Measurements from ENCODE around the gene STX1B.
"Not testable (repeated sequence)": the region's sequence is repeated elsewhere in the genome, so short reads cannot be mapped to it uniquely, and the experiment has no call there.

STX1B gene

GRCh38 chr16:31010585-31011325 is at the start of gene STX1B:
Gene STX1B (minus strand): TSS chr16:31010638. CDS start chr16:31010396, 242 bp downstream.
- no peak for DNase-seq

DNA sequence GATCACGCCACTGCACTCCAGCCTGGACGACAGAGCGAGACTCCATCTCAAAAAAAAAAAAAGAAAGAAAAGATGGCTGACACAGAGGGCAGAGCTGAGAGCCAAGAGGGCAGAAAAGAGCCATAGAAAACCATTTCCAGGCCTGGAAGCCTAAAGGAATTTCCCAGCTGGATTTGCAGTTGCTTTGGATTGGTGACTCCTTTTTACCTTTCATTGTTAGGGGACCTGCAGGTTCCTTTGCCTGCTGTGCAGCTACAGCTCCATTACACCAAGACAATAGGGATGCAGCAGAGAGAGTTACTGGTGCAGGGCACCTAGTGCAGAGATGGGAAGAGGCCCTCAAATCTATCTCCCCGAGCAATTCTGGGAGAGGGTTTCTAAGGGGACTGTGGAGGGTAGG is 45.2 kb upstream of the STX1B start:
- DNase-seq: no peak

DNA sequence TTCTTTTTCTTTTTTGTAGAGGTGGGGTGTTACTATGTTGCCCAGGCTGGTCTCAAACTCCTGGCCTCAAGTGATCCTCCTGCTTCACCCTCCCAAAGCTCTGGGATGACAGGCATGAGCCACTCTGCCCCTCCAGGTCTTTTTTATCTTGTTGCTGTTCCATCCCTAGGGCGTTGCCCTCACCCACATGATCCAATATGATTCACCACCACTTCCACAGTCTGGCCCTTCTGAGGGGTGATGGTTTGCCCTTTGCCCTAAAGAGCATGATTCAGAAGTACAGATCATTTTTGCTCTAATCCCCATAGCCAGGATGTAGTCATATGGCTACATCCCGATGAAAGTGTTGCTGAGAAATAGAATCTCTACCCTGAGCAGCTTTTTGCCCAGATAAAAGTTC is 41.7 kb upstream of the STX1B start:
- DNase-seq: no peak

DNA sequence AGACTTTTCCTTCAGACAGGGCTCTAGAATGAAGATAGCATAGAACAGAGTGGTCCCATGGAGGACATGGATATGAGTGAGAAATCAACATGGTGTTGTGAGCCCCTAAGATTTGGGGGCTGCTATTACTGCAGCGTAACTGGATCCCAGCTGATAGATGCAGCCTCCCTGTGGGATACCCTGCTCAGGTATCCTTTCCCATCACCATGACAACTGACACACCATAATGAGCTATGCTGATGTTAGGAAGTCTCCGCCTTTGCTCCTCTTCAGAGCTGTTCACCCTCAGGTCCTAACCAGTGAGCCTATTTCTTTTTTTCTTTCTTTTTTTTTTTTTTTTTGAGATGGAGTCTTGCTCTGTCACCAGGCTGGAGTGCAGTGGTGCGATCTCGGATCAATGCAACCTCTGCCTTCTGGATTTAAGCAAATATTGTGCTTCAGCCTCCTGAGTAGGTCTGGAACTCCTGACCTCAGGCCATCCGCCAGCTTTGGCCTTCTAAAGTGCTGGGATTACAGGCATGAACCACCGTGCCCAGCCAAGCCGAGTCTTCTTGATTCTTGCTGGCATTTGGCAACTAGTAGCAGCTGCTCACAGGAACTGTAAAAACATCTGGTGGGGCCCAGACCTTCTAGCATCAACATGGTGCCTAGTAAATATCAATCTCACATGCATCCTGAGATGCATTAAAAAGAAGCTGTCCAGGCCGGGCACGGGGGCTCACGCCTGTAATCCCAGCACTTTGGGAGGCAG is 40.0 kb upstream of the STX1B start:
- DNase-seq: no peak

DNA sequence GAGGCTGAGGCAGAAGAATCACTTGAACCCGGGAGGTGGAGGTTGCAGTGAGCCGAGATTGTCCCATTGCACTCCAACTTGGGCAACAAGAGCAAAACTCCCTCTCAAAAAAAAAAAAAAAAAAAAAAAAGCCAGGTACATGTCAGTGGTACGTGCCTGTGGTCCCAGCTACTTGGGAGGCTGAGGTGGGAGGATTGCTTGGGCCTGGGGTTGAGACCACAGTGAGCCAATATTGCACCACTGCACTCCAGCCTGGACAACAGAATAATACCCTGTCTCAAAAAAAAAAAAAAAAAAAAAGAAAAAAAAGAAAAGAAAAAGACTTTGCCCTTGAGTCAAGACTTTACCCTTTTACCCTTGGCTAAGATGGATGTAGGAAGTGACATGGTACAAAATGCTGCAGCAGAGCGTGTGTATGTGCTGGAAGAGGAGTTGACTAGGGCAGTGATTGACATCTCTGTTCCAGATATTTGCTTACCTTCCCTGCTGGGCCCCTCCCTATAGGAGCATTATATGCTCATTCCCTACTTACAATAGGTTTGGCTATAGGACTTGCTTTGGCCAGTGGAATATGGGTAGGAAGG is 33.6 kb upstream of the STX1B start:
- no peak for DNase-seq

DNA sequence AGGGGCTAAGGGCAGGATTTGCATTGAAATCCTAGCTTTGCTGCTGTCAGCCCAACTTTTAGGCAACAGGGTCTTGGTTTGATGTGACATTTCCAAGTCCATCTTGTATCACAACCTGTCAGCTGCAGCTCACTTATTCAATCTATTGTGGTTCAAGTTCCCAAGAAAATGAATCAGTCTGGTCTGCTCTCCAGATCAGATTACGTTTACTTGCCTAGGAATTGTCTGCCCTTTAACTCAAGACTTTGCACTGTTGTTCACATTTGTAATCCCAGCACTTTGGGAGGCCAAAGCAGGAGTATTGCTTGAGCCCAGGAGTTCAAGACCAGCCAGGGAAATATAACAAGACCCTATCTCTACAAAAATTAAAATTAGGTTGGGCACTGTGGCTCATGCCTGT is 32.9 kb upstream of the STX1B start:
- DNase-seq: no peak

- no peak for DNase-seq
Measured at GRCh38 chr16:31042866-31043265, 32.4 kb upstream of the STX1B start.

GRCh38 chr16:31038993-31039392 is 28.6 kb upstream of the STX1B start:
- no peak for DNase-seq

DNA sequence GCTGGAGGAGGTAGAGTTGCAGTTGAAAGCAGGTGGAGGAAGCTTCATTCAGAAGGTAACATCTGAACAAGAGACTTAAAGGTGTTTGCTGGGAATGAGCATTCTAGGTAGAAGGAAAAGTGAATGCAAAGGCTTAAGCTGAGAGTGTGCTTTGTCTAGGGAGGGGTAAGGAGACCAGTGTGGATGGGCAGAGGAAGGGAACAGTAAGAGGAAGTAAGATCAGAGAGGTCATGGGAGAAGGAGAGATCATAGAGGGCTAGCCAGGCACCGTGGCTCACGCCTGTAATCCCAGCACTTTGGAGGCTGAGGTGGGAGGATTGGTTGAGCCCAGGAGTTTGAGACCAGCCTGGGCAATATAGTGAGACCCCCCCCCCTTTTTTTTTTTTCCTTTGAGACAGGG is 26.3 kb upstream of the STX1B start:
- DNase-seq: no peak

DNA sequence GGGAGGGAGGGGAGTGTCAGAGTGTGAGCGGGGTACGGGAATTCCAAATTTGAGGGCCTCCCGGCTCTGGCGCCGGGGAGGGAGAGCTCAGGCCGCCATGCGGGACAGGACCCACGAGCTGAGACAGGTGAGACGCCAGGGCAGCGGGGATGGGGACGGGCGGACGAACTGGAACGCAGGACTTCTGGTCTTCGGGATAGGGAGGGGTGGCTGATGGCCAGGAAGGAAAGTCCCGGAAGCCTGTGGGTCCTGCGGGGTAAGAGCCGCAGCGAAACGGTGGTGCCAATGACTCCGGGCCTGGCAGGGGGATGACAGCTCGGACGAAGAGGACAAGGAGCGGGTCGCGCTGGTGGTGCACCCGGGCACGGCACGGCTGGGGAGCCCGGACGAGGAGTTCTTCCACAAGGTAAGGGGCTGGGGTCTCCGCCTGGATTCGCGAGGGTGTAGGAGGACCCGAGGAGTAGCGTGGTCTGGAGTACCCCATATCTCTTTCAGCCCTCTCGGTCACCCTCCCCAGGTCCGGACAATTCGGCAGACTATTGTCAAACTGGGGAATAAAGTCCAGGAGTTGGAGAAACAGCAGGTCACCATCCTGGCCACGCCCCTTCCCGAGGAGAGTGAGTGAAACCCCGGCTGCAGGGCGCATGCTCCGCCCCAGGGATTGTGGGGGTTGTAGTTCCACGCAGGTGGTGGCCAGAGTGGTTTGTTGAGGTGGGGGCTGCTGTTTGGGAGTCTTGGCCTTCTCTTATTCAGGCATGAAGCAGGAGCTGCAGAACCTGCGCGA is 23.5 kb upstream of the STX1B start:
- DNase-seq: peak; percentile 91

- peak; percentile 99 for DNase-seq
Measured at GRCh38 chr16:31032736-31033708, 22.6 kb upstream of the STX1B start, which contains the start of gene STX4. Gene STX4 (plus strand): TSS chr16:31033558. CDS start chr16:31033806, 248 bp downstream.

- DNase-seq: no peak
Measured at GRCh38 chr16:31031276-31031675, 20.8 kb upstream of the STX1B start.

DNA sequence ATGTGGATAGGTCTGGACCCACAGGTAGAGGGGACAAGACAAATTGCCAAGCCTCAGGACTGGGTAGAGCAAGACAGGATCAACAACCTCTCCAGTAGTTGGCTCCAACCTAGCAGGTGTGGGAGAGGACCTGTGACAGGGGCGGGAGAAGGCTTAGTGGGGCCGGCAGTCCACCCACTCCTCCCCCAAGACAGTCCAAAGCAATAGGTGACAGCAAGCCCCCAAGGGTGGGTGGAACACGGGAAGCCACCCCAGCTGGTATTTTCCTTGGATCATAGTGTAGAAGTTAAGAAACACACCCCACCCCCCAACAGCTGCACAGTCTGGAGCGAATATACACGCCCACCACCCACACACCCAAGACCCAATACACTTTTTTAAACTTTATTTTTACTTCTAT is 18.8 kb upstream of the STX1B start:
- no peak for DNase-seq

GRCh38 chr16:31025339-31025738 is 14.9 kb upstream of the STX1B start:
- no peak for DNase-seq

DNA sequence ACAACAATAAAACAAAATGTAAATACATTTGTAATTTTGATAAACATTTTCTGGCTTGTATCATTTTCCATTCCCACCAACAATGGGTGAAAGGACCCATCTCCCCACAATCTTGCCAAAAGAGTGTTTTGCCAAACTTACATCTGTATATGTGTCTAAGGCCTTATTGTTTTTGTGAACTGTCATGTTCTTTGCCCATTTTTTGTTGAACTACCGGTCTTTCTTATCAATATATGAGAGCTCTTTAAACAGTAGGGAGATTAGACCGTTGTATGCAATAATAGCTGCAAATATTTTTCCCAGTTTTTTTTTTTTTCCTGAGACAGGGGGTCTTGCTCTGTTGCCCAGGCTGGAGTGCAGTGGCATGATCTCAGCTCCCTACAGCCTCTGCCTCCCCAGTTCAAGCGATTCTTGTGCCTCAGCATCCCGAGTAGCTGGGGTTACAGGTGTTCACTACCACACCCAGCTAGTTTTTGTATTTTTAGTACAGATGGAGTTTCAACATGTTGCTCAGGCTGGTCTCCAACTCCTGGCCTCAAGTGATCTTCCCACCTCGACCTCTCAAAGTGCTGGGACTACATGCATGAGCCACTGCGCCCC is 13.3 kb upstream of the STX1B start:
- DNase-seq: no peak

DNA sequence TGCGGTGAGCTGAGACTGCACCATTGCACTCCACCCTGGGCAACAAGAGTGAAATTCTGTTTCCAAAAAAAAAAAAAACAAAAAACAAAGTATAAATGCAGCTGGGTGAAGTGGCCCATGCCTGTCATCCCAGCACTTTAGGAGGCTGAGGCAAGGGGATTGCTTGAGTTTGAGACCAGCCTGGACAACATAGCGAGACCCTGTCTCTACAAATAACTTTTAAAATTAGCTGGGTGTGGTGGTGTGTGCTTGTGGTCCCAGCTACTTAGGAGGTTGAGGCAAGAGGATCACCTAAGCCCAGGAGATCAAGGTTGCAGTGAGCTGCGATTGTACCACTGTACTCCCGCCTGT is 12.8 kb upstream of the STX1B start:
- no peak for DNase-seq

DNA sequence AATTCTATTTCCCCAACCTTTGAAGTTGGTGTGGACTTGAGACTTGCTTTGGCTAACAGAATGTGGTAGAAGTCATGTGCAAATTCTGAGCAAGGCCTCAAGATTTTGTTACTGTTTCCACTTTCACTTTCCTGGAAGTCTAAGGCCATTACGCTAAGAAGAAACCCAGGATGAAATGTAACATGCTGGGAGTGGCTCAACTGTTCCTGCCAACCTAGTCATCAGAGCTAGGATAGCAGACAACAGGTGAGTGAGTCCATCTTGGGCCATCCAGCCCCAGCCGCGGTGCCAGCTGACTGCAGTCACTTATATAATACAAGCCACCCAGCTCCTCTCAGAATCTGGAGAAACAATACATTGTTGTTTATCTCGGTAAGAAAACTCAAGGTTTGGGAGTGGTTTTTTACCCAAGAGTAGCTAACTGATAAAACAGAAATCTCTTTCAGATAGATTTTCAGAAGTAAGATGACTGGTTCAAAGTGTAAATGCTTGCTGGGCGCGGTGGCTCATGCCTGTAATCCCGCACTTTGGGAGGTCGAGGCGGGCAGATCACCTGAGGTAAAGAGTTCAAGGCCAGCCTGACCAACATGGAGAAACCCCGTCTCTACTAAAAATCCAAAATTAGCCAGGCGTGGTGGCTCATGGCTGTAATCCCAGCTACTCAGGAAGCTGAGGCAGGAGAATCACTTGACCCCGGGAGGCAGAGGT is 12.3 kb upstream of the STX1B start:
- no peak for DNase-seq

GRCh38 chr16:31020536-31020935 is 10.1 kb upstream of the STX1B start:
- no peak for DNase-seq

DNA sequence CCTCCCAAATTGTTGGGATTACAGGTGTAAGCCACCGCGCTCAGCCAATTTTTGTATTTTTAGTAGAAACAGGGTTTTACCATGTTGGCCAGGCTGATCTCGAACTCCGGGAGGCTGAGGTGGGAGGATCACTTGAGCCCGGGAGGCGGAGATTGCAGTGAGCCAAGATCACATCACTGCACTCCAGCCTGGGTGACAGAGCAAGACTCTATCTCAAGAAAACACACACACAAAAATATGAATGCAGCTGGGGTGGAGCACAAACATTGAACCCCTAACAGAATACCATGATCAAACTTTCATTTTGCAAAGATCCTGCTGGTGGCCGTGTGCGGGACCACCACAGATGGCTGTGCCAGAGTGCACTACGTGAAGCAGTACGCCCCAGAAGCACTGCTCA is 7.3 kb upstream of the STX1B start:
- not testable (repeated sequence) for DNase-seq

GRCh38 chr16:31016018-31016417 is 5.6 kb upstream of the STX1B start:
- DNase-seq: no peak

- not testable (repeated sequence) for DNase-seq
Measured at GRCh38 chr16:31013292-31013691, 2.9 kb upstream of the STX1B start.

Data from activated CD4-positive, alpha-beta T cell treated with anti-CD3 and anti-CD28 coated beads, Interleukin-2, Interleukin-6, amounts not matched to agents 100 ng/mL and 50 ng/mL, durations not matched to agents 16 hours and 8 hours (primary cell).